Mesodermal cell (in vitro differentiated cells): ENCODE measurements around the gene DUOX1.

Source experiments
- H3K27ac ChIP-seq: 2 replicates; pipeline ENCODE4 v1.7.0; 2013; ENCODE audit warnings: mild to moderate bottlenecking, low read depth, low read length, moderate library complexity; ENCODE audit not compliant: severe bottlenecking
- H3K36me3 ChIP-seq: 2 replicates; pipeline ENCODE4 v1.7.1; 2013; ENCODE audit warnings: mild to moderate bottlenecking, low read length, moderate library complexity; ENCODE audit not compliant: control insufficient read depth, insufficient read depth
- H3K4me1 ChIP-seq: one replicate; pipeline ENCODE4 v1.7.1; 2013; ENCODE audit warnings: mild to moderate bottlenecking, low read length; ENCODE audit not compliant: insufficient read depth, control insufficient read depth, poor library complexity, severe bottlenecking
- H3K4me3 ChIP-seq: 2 replicates; pipeline ENCODE4 v1.7.0; 2013; ENCODE audit warnings: low read length, control low read depth, mild to moderate bottlenecking; ENCODE audit not compliant: insufficient read depth, poor library complexity, severe bottlenecking; ENCODE audit errors: extremely low read depth
- H3K9me3 ChIP-seq: 2 replicates; pipeline ENCODE4 v1.7.1; 2013; ENCODE audit warnings: mild to moderate bottlenecking, low read length, moderate library complexity; ENCODE audit not compliant: control insufficient read depth
- WGBS, 2 experiments: methylation state at CpG; one replicate each; pipeline ENCODE4 v1.1.5; 2013; ENCODE audit warnings: missing lambda C conversion rate in 2 of 2; ENCODE audit not compliant: insufficient coverage in 2 of 2; 5-methylcytosine and 5-hydroxymethylcytosine counted together

DUOX1 gene

GRCh38 chr15:45144775-45145174 is 15.0 kb downstream of the DUOX1 start:
- H3K4me1 ChIP-seq: peaks cover 12% of the 10 kb centered on the region
- no peaks in the 10 kb centered on the region for H3K9me3 ChIP-seq
- H3K4me3 ChIP-seq: no peak overlapping the region
- no peaks in the 10 kb centered on the region for H3K36me3 ChIP-seq
- H3K27ac ChIP-seq: no peak overlapping the region
- WGBS, 2 experiments: 91 to 94% methylated on average over 8 to 9 of the region's 9 CpGs

DNA sequence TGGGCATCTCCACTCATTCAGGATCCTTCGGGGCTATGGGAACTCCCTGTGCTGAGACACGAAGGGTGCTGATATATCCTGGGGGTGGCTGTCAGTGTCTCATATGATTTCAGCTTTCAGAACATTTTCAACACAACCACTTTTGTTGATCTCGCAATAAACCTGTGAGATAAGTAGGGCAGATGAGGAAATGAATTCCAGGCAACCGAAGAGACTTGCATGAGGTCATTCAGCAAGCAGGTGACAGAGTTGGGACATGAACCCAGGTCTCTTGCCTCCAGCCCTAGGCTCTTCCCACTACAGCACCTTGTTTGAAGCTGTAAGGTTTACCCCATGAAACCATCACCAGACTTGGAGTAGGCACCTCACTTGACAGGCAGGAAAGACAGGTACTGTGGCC is 16.6 kb downstream of the DUOX1 start:
- 93 to 100% methylated on average over 1 to 3 of the region's 4 CpGs for WGBS, 2 experiments
- H3K36me3 ChIP-seq: no peaks in the 10 kb centered on the region
- peaks cover 15% of the 10 kb centered on the region for H3K4me1 ChIP-seq
- no peak overlapping the region for H3K27ac ChIP-seq
- H3K9me3 ChIP-seq: no peaks in the 10 kb centered on the region
- H3K4me3 ChIP-seq: no peak overlapping the region

- no peaks in the 10 kb centered on the region for H3K36me3 ChIP-seq
- WGBS, 2 experiments: 94 to 97% methylated on average over 4 to 7 of the region's 7 CpGs
Measured at GRCh38 chr15:45147606-45148005, 17.8 kb downstream of the DUOX1 start.

GRCh38 chr15:45148076-45149059 is 18.6 kb downstream of the DUOX1 start:
- Histone ChIP-seq H3K4me1 (peaks cover 15% of the 10 kb centered on the region), H3K9me3 (no peaks in the 10 kb centered on the region), H3K4me3 (no peak overlapping the region), H3K27ac (no peak overlapping the region), H3K36me3 (no peaks in the 10 kb centered on the region)
- WGBS, 2 experiments: 98 to 100% methylated on average over 7 to 8 of the region's 12 CpGs

More at GRCh38 chr15:45147606-45148005, 17.8 kb downstream of the DUOX1 start:
- Histone ChIP-seq H3K4me1 (peaks cover 15% of the 10 kb centered on the region), H3K9me3 (no peaks in the 10 kb centered on the region), H3K27ac (no peak overlapping the region), H3K4me3 (no peak overlapping the region)

GRCh38 chr15:45149060-45149459 is 19.3 kb downstream of the DUOX1 start:
- no peak overlapping the region for H3K4me3 ChIP-seq
- H3K9me3 ChIP-seq: no peaks in the 10 kb centered on the region
- 80% methylated on average over 1 of the region's 1 CpG; no CpG with 5 or more reads in 1 of the 2 experiments for WGBS, 2 experiments
- no peaks in the 10 kb centered on the region for H3K36me3 ChIP-seq
- H3K27ac ChIP-seq: no peak overlapping the region
- H3K4me1 ChIP-seq: peaks cover 15% of the 10 kb centered on the region

DNA sequence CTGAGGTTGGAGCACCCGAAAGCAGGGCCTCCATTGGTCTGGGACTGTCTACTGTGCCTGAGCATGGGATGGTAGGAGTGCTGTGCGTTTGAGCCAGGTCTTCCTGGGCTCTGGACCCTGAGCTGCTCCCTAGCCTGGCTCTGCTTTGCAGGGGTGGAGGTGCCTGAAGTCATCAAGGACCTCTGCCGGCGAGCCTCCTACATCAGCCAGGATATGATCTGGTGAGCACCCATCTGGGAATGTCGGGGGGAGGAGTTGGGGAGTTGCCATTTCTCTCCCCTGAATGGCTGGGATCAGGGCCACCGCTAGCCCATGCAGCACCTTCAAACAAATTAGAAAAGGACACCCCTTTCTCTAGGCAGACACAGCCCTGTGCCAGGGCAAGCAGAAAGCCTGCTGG is 20.7 kb downstream of the DUOX1 start:
- Histone ChIP-seq H3K9me3 (no peaks in the 10 kb centered on the region), H3K4me3 (no peak overlapping the region)
- 88 to 97% methylated on average over 3 to 5 of the region's 6 CpGs for WGBS, 2 experiments

DNA sequence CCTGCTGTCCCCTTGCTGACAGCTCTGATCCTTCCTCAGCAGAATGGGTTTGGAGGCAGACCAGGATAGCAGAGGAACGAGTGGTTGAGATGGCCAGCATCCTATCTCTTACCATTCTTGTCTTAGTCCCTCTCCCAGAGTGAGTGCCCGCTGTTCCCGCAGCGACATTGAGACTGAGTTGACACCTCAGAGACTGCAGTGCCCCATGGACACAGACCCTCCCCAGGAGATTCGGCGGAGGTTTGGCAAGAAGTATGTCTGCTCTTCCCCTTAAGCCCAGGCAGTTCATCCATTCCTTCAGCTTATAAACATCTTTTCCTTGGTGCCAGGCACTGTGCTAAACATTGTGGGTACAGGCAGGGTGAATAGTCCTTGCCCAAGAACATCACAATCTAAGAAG is 21.2 kb downstream of the DUOX1 start:
- Histone ChIP-seq H3K27ac (no peak overlapping the region), H3K4me1 (peaks cover 15% of the 10 kb centered on the region), H3K4me3 (no peak overlapping the region), H3K36me3 (no peaks in the 10 kb centered on the region), H3K9me3 (no peaks in the 10 kb centered on the region)
- WGBS, 2 experiments: 96 to 98% methylated on average over 4 to 5 of the region's 6 CpGs

More for the DNA sequence above, 20.7 kb downstream of the DUOX1 start:
- peaks cover 15% of the 10 kb centered on the region for H3K4me1 ChIP-seq
- H3K36me3 ChIP-seq: no peaks in the 10 kb centered on the region
- H3K27ac ChIP-seq: no peak overlapping the region

GRCh38 chr15:45151998-45152828 is 22.4 kb downstream of the DUOX1 start:
- Histone ChIP-seq H3K36me3 (no peaks in the 10 kb centered on the region), H3K9me3 (no peaks in the 10 kb centered on the region), H3K4me3 (no peak overlapping the region), H3K4me1 (peaks cover 21% of the 10 kb centered on the region), H3K27ac (no peak overlapping the region)
- 94 to 96% methylated on average over 29 to 32 of the region's 36 CpGs for WGBS, 2 experiments

- H3K27ac ChIP-seq: no peak overlapping the region
- H3K9me3 ChIP-seq: no peaks in the 10 kb centered on the region
- no peak overlapping the region for H3K4me3 ChIP-seq
- peaks cover 10% of the 10 kb centered on the region for H3K4me1 ChIP-seq
- no peaks in the 10 kb centered on the region for H3K36me3 ChIP-seq
- WGBS, 2 experiments: 83 to 86% methylated on average over 2 to 4 of the region's 8 CpGs
Measured at GRCh38 chr15:45155739-45156138, 25.9 kb downstream of the DUOX1 start.

DNA sequence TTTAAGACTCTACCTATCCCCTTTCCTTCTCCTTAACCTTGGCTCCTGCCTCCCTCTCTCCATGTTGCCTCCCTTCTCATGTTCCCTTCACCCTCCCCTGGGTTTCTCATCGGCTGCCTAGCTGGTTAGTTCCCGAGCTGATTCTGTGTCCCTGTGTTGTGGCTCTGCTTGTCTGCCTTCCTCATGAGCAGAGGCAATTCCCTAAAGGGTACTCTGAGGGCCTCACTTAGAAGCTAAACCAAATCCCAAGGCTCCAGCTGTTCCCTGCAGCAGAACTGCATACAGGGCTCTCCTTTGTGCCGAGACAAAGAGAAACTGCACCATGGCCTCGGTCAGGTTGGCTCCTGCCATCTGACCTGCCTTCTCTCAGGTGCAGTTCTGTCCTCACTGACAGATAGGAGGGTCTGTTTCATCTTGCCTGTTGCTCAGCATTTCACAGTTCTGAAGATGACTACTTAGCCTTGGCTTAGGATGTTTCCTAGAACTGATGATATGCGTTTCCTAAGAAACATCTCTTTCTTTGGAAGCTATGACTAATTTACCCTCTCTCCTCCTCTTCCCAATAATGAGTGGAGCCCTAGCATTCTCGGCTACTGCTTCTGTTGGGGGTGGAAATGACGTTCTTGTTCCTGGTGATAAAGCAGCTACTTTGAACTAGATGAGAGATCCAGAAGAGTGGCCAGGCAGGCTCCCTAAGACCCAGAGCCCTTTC is 27.1 kb downstream of the DUOX1 start:
- H3K36me3 ChIP-seq: no peaks in the 10 kb centered on the region
- H3K4me3 ChIP-seq: no peak overlapping the region
- H3K9me3 ChIP-seq: no peaks in the 10 kb centered on the region
- WGBS, 2 experiments: 71 to 85% methylated on average over 4 to 6 of the region's 7 CpGs
- peaks cover 10% of the 10 kb centered on the region for H3K4me1 ChIP-seq
- peak overlapping the region; percentile 10 for H3K27ac ChIP-seq
